HepG2 (cell line): ENCODE results near the gene HMGN4. TPM values are rescaled to one million over a fixed set of nuclear protein-coding genes. Genes with fewer than 3 reads are reported as not detected.

Experiments
- ATRX ChIP-seq: sonication (generic); formaldehyde crosslinking; IDR thresholded peaks from 2 replicates; pipeline ENCODE4 v1.4.0; 2020; ENCODE audit warnings: missing genetic modification reagents, borderline replicate concordance
- HDAC2 ChIP-seq: sonication (generic); formaldehyde crosslinking; IDR thresholded peaks from 2 replicates; pipeline ENCODE4 v1.4.0; 2020; ENCODE audit warnings: missing genetic modification reagents
- KAT8 ChIP-seq: IDR thresholded peaks from 2 replicates; pipeline ENCODE4 v1.6.1; 2016; ENCODE audit warnings: missing genetic modification reagents, missing compliant biosample characterization
- NFE2L1 ChIP-seq: sonication (generic); formaldehyde crosslinking; IDR thresholded peaks from 2 replicates; pipeline ENCODE4 v1.4.0; 2020; ENCODE audit warnings: missing genetic modification reagents, mild to moderate bottlenecking, borderline replicate concordance
- SATB2 ChIP-seq: sonication (generic); formaldehyde crosslinking; IDR thresholded peaks from 2 replicates; pipeline ENCODE4 v1.5.0; 2020; ENCODE audit warnings: missing genetic modification reagents
- TRAFD1 ChIP-seq: sonication (generic); formaldehyde crosslinking; IDR thresholded peaks from 2 replicates; pipeline ENCODE4 v1.5.1; 2020; ENCODE audit warnings: missing genetic modification reagents, mild to moderate bottlenecking, borderline replicate concordance
- ZBTB20 ChIP-seq: sonication (generic); formaldehyde crosslinking; IDR thresholded peaks from 2 replicates; pipeline ENCODE4 v1.8.1; 2023; ENCODE audit warnings: missing genetic modification reagents, low read depth, mild to moderate bottlenecking, borderline replicate concordance
- ZBTB38 ChIP-seq: sonication (generic); formaldehyde crosslinking; IDR thresholded peaks from 2 replicates; pipeline ENCODE4 v1.5.1; 2020; ENCODE audit warnings: mild to moderate bottlenecking, missing genetic modification reagents
- ZBTB46 ChIP-seq: sonication (generic); formaldehyde crosslinking; IDR thresholded peaks from 2 replicates; pipeline ENCODE4 v1.4.0; 2020; ENCODE audit warnings: mild to moderate bottlenecking, missing genetic modification reagents, borderline replicate concordance
- ZKSCAN5 ChIP-seq: sonication (generic); formaldehyde crosslinking; IDR thresholded peaks from 2 replicates; pipeline ENCODE4 v1.5.1; 2020; ENCODE audit warnings: mild to moderate bottlenecking, missing genetic modification reagents
- ZNF124 ChIP-seq: sonication (generic); formaldehyde crosslinking; IDR thresholded peaks from 2 replicates; pipeline ENCODE4 v1.4.0; 2020; ENCODE audit warnings: missing genetic modification reagents
- ZNF138 ChIP-seq: sonication (generic); formaldehyde crosslinking; IDR thresholded peaks from 2 replicates; pipeline ENCODE4 v1.5.0; 2020; ENCODE audit warnings: mild to moderate bottlenecking, low read depth, missing genetic modification reagents
- ZNF512 ChIP-seq: sonication (generic); formaldehyde crosslinking; IDR thresholded peaks from 2 replicates; pipeline ENCODE4 v1.4.0; 2020; ENCODE audit warnings: mild to moderate bottlenecking, missing genetic modification reagents
- ZNF550 ChIP-seq: sonication (generic); formaldehyde crosslinking; IDR thresholded peaks from 2 replicates; pipeline ENCODE4 v1.4.0; 2020; ENCODE audit warnings: mild to moderate bottlenecking, missing genetic modification reagents, borderline replicate concordance
- ZNF574 ChIP-seq: sonication (generic); formaldehyde crosslinking; IDR thresholded peaks from 2 replicates; pipeline ENCODE4 v1.4.0; 2020; ENCODE audit warnings: missing genetic modification reagents
- polyA plus RNA-seq, 8 experiments: library from polyadenylated mRNA; depleted of rRNA in 3 of 8; stranded (reverse) in 7 of 8; unstranded in 1 of 8; fragments of >200 nt; fragmentation: Illumina TruSeq in 4 of 8; extraction: Trizol in 4 of 8; gene quantifications; 2 replicates each; pipeline versions ENCODE4 v1.2.1 to v1.2.3, GENCODE V29; 2011 to 2016; ENCODE audit warnings: low read depth in 4 of 8, missing spikeins in 1 of 8, mixed read lengths in 1 of 8; ENCODE audit not compliant: insufficient read depth in 1 of 8
- total RNA-seq, 5 experiments: library from RNA; depleted of rRNA; stranded (reverse); fragments of >200 nt; fragmentation: Illumina TruSeq; extraction: Trizol; gene quantifications; 2 replicates each; pipeline ENCODE4 v1.2.3, GENCODE V29; 2016; ENCODE audit warnings: low read depth in 1 of 5

Gene HMGN4
- total and polyA plus RNA-seq, 2 of the 13 experiments (the other 11 are each of a cell fraction or from before 2014, with no cell fraction given), result 39.9 to 52.1 TPM

GRCh38 chr6:26514984-26515383 lies 23.2 kb upstream of the HMGN4 start (continued):
- TF ChIP-seq ZBTB20, result peak; percentile 75; the same call in 1 of the 2 replicates
- no peak for TF ChIP-seq ZBTB38 (CRISPR knock-in tag)
- TF ChIP-seq ZNF574 (CRISPR knock-in tag), result no peak
- peak; percentile 97 for TF ChIP-seq KAT8 (CRISPR knock-in tag)
- no peak for TF ChIP-seq SATB2 (CRISPR knock-in tag)
- no peak for TF ChIP-seq NFE2L1 (CRISPR knock-in tag)
- no peak for TF ChIP-seq ZNF124
- TF ChIP-seq ATRX, result no peak
- TF ChIP-seq ZKSCAN5, result 0 out of 2 replicates have a peak, but pooled peaks have one; percentile 23
- TF ChIP-seq ZBTB46 (CRISPR knock-in tag), result no peak
- TF ChIP-seq ZNF550 (CRISPR knock-in tag), result no peak
- TF ChIP-seq ZNF512 (CRISPR knock-in tag), result no peak
- TF ChIP-seq TRAFD1 (CRISPR knock-in tag), result no peak
- peak; percentile 54 for TF ChIP-seq HDAC2
- no peak for TF ChIP-seq ZNF138 (CRISPR knock-in tag)
